HT-29 (cell line): ENCODE results near the gene LRRC8B. TPM values are rescaled to one million over a fixed set of nuclear protein-coding genes. Genes with fewer than 3 reads are reported as not detected.
"Not testable (repeated sequence)": the region's sequence is repeated elsewhere in the genome, so short reads cannot be mapped to it uniquely, and the experiment has no call there.

Source experiments
- DNase-seq: peaks from one replicate; pipeline ENCODE4 v3.0.0-alpha.2; 2015; ENCODE audit warnings: low spot score
- total RNA-seq: library from RNA; depleted of rRNA; stranded (reverse); fragments of >200 nt; shearing (Covaris generic); gene quantifications from 2 replicates; pipeline ENCODE4 v1.2.3, GENCODE V29; 2014; rRNA removed

The LRRC8B gene
- total RNA-seq: 5.0 and 11.5 TPM in 2 replicates

GRCh38 chr1:89524369-89525168, at the start of gene LRRC8B:
TSS of gene LRRC8B (plus strand) at chr1:89524829. CDS start at chr1:89582651, 57,822 bp downstream.
- peak; percentile 89 for DNase-seq

GRCh38 chr1:89475269-89475668, 49.4 kb upstream of the LRRC8B start:
- no peak for DNase-seq

DNA sequence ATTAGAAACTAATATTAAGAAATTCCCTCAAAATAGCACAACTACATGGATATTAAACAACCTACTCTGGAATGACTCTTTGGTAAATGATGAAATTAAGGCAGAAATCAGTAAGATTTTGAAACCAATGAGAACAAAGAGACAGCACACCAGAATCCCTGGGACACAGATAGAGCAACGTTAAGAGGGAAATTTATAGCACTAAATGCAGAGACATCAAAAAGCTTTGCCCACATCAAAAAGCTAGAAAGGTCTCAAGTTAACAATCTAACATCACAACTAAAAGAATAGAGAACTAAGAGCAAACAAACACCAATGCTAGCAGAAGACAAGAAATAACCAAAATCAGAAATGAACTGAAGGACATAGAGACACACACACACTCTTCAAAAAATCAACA, 48.6 kb upstream of the LRRC8B start:
- no peak for DNase-seq

- DNase-seq: peak; percentile 83
Observed at GRCh38 chr1:89483010-89483756, 41.4 kb upstream of the LRRC8B start.

DNA sequence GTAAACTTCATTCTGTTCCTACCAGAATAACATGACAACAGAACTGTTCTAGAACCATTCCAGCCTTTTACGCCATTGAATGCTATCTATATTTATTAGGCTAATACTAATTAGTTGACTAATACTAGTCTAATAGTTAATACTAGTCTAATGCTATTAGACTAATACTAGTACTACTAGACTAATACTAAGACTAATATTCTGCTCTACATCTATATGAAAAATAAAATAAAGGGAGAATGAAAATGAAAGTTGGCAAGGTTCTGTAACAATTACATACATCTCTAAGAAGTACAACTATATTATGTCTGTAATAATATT, 40.9 kb upstream of the LRRC8B start:
- DNase-seq: no peak

GRCh38 chr1:89484092-89485038, 40.3 kb upstream of the LRRC8B start:
- DNase-seq: no peak

GRCh38 chr1:89487972-89488371, 36.7 kb upstream of the LRRC8B start:
- no peak for DNase-seq

DNA sequence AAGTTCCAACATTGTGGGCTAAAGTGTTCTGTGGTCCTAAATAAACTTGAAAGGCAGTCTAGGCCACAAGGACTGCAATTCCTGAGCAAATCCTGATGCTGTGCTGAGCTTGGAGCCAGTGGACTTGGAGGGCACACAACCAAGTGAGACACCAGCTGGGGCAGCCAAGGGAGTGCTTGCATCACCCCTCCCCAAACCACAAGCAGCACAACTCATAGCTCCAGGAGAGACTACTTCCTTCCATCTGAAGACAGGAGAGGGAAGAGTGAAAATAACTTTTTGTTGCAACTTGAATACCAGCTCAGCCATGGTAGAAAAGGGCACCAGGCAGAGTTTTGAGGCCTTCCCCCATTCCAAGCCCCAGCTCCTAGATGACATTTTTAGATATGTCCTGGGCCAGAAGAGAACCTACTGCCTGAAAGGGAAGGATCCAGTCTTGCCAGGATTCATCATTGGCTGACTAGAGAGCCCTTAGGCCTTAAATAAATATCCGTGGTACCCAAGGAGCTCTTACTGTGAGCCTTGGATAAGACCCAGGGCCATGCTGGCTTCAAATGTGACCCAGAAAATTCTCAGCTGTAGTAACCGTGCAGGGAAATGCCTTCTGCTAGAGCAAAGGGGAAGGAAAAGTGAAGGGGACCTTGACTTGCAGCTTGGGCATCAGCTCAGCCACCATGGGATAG, 35.4 kb upstream of the LRRC8B start:
- no peak for DNase-seq

DNA sequence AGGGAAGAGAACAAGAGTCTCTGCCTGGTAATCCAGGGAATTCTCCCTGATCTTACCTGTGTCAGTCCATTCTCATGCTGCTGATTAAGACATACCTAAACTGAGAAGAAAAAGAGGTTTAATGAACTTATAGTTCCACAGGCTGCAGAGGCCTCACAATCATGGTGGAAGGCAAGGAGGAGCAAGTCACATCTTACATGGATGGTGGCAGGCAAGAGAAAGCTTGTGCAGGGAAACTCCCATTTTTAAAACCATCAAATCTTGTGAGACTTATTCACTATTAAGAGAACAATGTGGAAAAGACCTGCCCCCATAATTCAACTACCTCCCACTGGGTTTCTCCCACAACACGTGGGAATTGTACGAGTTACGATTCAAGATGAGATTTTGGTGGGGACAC, 34.2 kb upstream of the LRRC8B start:
- DNase-seq: no peak

GRCh38 chr1:89499320-89499719, 25.3 kb upstream of the LRRC8B start:
- DNase-seq: no peak

- no peak for DNase-seq
Observed at GRCh38 chr1:89502042-89502441, 22.6 kb upstream of the LRRC8B start.

GRCh38 chr1:89502895-89503294, 21.7 kb upstream of the LRRC8B start:
- DNase-seq: no peak

- DNase-seq: no peak
Observed at GRCh38 chr1:89503690-89504089, 20.9 kb upstream of the LRRC8B start.

DNA sequence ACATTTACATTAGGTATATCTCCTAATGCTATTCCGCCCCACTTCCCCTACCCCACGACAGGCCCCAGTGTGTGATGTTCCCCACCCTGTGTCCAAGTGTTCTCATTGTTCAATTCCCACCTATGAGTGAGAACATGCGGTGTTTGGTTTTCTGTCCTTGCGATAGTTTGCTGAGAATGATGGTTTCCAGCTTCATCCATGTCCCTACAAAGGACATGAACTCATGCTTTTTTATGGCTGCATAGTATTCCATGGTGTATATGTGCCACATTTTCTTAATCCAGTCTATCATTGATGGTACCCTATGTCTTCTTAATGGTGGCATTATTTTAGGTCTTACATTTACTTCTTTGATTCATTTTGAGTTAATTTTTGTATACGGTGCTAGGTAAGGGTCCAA, 14.6 kb upstream of the LRRC8B start:
- not testable (repeated sequence) for DNase-seq

DNA sequence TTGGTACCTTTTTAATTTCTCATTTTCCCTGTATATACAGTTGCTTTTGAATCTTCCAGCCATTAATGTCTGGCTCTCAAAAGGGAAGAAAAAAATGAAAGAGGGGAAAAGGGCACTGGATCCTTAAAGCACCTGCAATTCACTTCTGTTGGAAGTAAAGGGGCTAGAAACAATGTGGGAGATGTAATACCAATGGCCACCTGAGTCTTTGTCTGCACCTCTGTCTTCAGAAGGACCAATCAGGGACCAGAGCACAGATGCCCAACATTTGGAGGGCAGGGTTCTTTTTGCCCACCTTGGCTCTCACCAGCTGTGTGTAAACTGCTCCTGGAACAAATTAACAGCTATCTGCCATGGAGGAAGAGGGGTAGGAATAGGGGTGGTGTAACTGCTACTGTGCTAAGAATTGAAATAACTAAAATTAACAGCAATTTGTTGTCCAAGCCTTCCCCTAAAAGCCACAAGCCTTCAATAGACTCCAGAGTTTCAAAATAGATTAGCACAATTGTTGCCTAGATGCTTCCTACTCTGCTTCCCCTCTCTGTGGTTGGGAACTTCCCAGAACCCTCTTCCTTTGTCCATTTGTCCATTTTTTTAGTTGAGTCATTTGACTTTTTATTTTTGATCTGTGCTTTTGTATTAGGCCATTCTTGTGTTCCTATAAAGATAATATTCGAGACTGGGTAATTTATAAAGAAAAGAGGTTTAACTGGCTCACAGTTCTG, 11.5 kb upstream of the LRRC8B start:
- no peak for DNase-seq

DNA sequence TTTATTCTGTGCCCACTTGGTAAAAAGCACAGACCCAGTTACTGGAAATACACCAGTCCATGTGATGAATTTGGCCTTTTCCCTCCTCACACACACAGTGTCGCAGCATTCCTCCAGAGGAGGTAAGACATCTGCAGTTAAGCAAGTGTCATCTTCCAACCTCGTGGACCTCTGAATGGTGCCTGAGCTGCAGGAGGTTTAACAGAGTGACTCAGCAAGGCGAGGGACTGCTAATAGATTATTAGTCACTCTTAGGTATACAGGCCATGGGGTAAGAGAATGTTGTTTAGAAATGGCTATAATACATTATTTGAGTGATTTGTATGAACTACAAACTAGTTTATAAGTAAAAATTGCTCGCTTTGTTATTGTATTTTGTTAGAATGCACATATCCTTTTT, 8.6 kb upstream of the LRRC8B start:
- peak; percentile 26 for DNase-seq

DNA sequence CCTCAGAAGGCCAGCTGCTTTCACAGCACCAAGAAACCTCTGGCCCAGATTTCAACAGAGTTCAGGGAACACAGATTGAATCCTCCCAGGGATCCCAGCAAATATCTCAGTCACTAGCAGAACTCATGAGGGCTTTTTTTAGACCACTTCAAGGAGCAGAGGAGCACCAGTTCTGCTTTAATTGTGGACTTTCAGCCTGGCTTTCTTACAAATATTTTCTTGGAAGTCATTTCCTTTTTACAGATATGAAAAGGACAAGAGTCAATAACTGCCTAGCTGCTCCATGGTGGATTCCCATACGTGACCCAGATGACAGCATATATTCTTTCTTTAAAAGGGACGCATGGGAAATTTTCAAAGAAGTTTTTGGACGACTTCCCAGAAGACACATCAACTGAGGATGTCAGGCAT, 6.4 kb upstream of the LRRC8B start:
- no peak for DNase-seq

DNA sequence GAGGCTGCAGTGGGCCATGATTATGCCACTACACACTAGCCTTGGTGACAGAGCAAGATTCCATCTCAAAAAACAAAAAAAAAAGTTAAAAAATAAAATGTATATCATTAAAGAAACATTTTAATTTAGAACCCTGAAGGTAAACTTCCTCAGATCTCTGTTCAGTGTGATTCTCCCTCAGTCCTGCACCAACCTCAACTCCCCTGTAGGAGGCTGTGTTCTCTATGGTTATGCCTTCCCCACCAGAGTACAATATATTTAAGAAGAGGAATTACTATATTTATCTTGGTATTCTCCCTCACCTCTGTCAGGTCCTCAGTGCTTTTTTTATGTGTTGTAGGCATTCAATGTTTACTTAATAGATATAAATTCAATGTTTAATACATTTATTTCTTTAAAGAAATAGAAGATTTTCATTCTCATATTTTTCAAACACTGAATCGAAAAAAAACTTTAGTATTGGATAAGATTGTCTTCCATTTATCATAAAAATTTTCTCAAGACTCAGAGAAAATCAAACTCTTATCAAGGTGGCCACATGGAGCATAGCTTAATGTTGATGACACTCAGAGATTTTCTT, 4.8 kb upstream of the LRRC8B start:
- peak; percentile 39 for DNase-seq

DNA sequence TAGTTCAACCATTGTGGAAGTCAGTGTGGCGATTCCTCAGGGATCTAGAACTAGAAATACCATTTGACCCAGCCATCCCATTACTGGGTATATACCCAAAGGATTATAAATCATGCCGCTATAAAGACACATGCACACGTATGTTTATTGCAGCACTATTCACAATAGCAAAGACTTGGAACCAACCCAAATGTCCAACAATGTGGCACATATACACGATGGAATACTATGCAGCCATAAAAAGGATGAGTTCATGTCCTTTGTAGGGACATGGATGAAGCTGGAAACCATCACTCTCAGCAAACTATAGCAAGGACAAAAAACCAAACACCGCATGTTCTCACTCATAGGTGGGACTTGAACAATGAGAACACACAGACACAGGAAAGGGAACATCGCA, 2.7 kb upstream of the LRRC8B start:
- DNase-seq: not testable (repeated sequence)
